ENCODE results near the gene WBP1. TPM values are rescaled to one million over a fixed set of nuclear protein-coding genes. Genes with fewer than 3 reads are reported as not detected.
A peak's percentile ranks its signal among the peaks of the same experiment; 100 is the strongest.

WBP1 gene
- total and polyA plus RNA-seq, 7 experiments from 2014 or later, result 33.3 to 127 (median 58.9) TPM

GRCh38 chr2:74416778-74417177, 41.5 kb upstream of the WBP1 start:
- no peak for ATAC-seq
- H3K36me3 ChIP-seq (ENCODE audit: control insufficient read depth in 2 of 3, insufficient read depth in 3 of 3, low read length in 3 of 3), result peaks cover 0 to 3% (median 0%) of the 10 kb centered on the region in 3 experiments
- DNase-seq, result peak in 1 of 9 donors; percentile 23
- intact Hi-C loops (cut with micrococcal nuclease), result loop anchor here in 1 of 2 donors (1.0 kb wide), 1 partner anchor 171 kb away; no protein-coding TSS in a partner anchor
- H3K9me3 ChIP-seq (ENCODE audit: control insufficient read depth in 2 of 3, low read length in 3 of 3), result no peaks in the 10 kb centered on the region
- H3K27ac ChIP-seq (ENCODE audit: low read depth, low read length), result no peak overlapping the region
- H3K27ac Mint-ChIP-seq, result peak overlapping the region in 5 of 9 donors; percentile 29 to 78 (median 76)
- H3K27me3 ChIP-seq (ENCODE audit: control insufficient read depth in 2 of 2, insufficient read depth in 2 of 2, low read length in 2 of 2), result peaks cover 0 to 4% of the 10 kb centered on the region in 2 donors
- no peaks in the 10 kb centered on the region for H3K36me3 Mint-ChIP-seq
- H3K4me3 ChIP-seq (ENCODE audit: low read length), result no peak overlapping the region
- H3K4me1 Mint-ChIP-seq, result peaks cover 18 to 53% (median 45%) of the 10 kb centered on the region in 7 donors
- H3K4me1 ChIP-seq (ENCODE audit: control insufficient read depth in 2 of 2, insufficient read depth in 2 of 2, low read length in 2 of 2), result peaks cover 0 to 23% of the 10 kb centered on the region in 2 donors
- no peaks in the 10 kb centered on the region for H3K9me3 Mint-ChIP-seq
- CTCF ChIA-PET, result no interaction called here
- peaks cover 0 to 12% (median 0%) of the 10 kb centered on the region in 5 donors for H3K27me3 Mint-ChIP-seq
- POLR2A ChIA-PET, result interaction anchor here (0.6 to 2.8 kb wide), 4 partner anchors 15 to 42 kb away, joined by 3 to 8 read pairs (median 3); partner anchors contain the start of genes INO80B and WBP1
- peak overlapping the region in 6 of 10 donors; percentile 8 to 75 (median 32) for H3K4me3 Mint-ChIP-seq

- ChIA-PET CTCF (no interaction called here), POLR2A (interaction anchor here (2.8 kb wide), 1 partner anchor 38 kb away, joined by 8 read pairs; the partner anchor contains the start of gene INO80B)
- DNase-seq (no peak), ATAC-seq (no peak)
- intact Hi-C loops (cut with micrococcal nuclease), result no loop called here
- H3K9me3 ChIP-seq (ENCODE audit: control insufficient read depth in 2 of 3, low read length in 3 of 3), result no peaks in the 10 kb centered on the region
- peak overlapping the region in 4 of 10 donors; percentile 8 to 75 (median 30) for H3K4me3 Mint-ChIP-seq
- H3K27ac Mint-ChIP-seq, result peak overlapping the region in 5 of 9 donors; percentile 29 to 78 (median 76)
- peaks cover 0 to 4% (median 0%) of the 10 kb centered on the region in 3 experiments for H3K36me3 ChIP-seq (ENCODE audit: control insufficient read depth in 2 of 3, insufficient read depth in 3 of 3, low read length in 3 of 3)
- peaks cover 0 to 4% of the 10 kb centered on the region in 2 donors for H3K27me3 ChIP-seq (ENCODE audit: control insufficient read depth in 2 of 2, insufficient read depth in 2 of 2, low read length in 2 of 2)
- no peaks in the 10 kb centered on the region for H3K36me3 Mint-ChIP-seq
- H3K4me1 Mint-ChIP-seq, result peaks cover 20 to 54% (median 49%) of the 10 kb centered on the region in 7 donors
- peaks cover 0 to 12% (median 0%) of the 10 kb centered on the region in 5 donors for H3K27me3 Mint-ChIP-seq
- H3K4me3 ChIP-seq (ENCODE audit: low read length), result no peak overlapping the region
- no peak overlapping the region for H3K27ac ChIP-seq (ENCODE audit: low read depth, low read length)
- H3K4me1 ChIP-seq (ENCODE audit: control insufficient read depth in 2 of 2, insufficient read depth in 2 of 2, low read length in 2 of 2), result peaks cover 2 to 25% of the 10 kb centered on the region in 2 donors
- no peaks in the 10 kb centered on the region for H3K9me3 Mint-ChIP-seq
Measured at GRCh38 chr2:74417197-74417596, 41.0 kb upstream of the WBP1 start.

- H3K9me3 Mint-ChIP-seq, result no peaks in the 10 kb centered on the region
- peaks cover 4 to 27% of the 10 kb centered on the region in 2 donors for H3K4me1 ChIP-seq (ENCODE audit: control insufficient read depth in 2 of 2, insufficient read depth in 2 of 2, low read length in 2 of 2)
- ChIA-PET CTCF (interaction anchor here (1.0 kb wide), 1 partner anchor 236 kb away, joined by 6 read pairs; the partner anchor contains the start of gene SEMA4F), POLR2A (no interaction called here)
- H3K36me3 ChIP-seq (ENCODE audit: control insufficient read depth in 2 of 3, insufficient read depth in 3 of 3, low read length in 3 of 3), result peaks cover 0 to 4% (median 0%) of the 10 kb centered on the region in 3 experiments
- peaks cover 0 to 4% of the 10 kb centered on the region in 2 donors for H3K27me3 ChIP-seq (ENCODE audit: control insufficient read depth in 2 of 2, insufficient read depth in 2 of 2, low read length in 2 of 2)
- H3K27ac Mint-ChIP-seq, result peak overlapping the region in 2 of 9 donors; percentile 49
- no peak overlapping the region for H3K4me3 ChIP-seq (ENCODE audit: low read length)
- H3K27me3 Mint-ChIP-seq, result peaks cover 0 to 12% (median 0%) of the 10 kb centered on the region in 5 donors
- H3K4me1 Mint-ChIP-seq, result peaks cover 20 to 58% (median 48%) of the 10 kb centered on the region in 7 donors
- no peaks in the 10 kb centered on the region for H3K36me3 Mint-ChIP-seq
- no peaks in the 10 kb centered on the region for H3K9me3 ChIP-seq (ENCODE audit: control insufficient read depth in 2 of 3, low read length in 3 of 3)
- intact Hi-C loops (cut with micrococcal nuclease), result no loop called here
- ATAC-seq (no peak), DNase-seq (no peak)
- no peak overlapping the region for H3K4me3 Mint-ChIP-seq
- H3K27ac ChIP-seq (ENCODE audit: low read depth, low read length), result no peak overlapping the region
Measured at GRCh38 chr2:74417763-74418162, 40.5 kb upstream of the WBP1 start.

GRCh38 chr2:74418312-74418711, 39.9 kb upstream of the WBP1 start:
- peaks cover 0 to 2% (median 0%) of the 10 kb centered on the region in 5 donors for H3K36me3 Mint-ChIP-seq
- peak overlapping the region in 1 of 9 donors; percentile 59 for H3K27ac Mint-ChIP-seq
- intact Hi-C loops (cut with micrococcal nuclease), result no loop called here
- peaks cover 20 to 62% (median 49%) of the 10 kb centered on the region in 7 donors for H3K4me1 Mint-ChIP-seq
- DNase-seq, result no peak
- H3K4me3 Mint-ChIP-seq, result no peak overlapping the region
- ChIA-PET CTCF (interaction anchor here (1.0 kb wide), 1 partner anchor 236 kb away, joined by 6 read pairs; the partner anchor contains the start of gene SEMA4F), POLR2A (interaction anchor here (0.6 to 1.1 kb wide), 2 partner anchors 54 to 66 kb away, joined by 3 to 5 read pairs; partner anchors contain the start of gene MRPL53)
- H3K4me1 ChIP-seq (ENCODE audit: control insufficient read depth in 2 of 2, insufficient read depth in 2 of 2, low read length in 2 of 2), result peaks cover 4 to 27% of the 10 kb centered on the region in 2 donors
- no peaks in the 10 kb centered on the region for H3K9me3 Mint-ChIP-seq
- no peak overlapping the region for H3K27ac ChIP-seq (ENCODE audit: low read depth, low read length)
- no peaks in the 10 kb centered on the region for H3K9me3 ChIP-seq (ENCODE audit: control insufficient read depth in 2 of 3, low read length in 3 of 3)
- peaks cover 0 to 4% (median 0%) of the 10 kb centered on the region in 3 experiments for H3K36me3 ChIP-seq (ENCODE audit: control insufficient read depth in 2 of 3, insufficient read depth in 3 of 3, low read length in 3 of 3)
- ATAC-seq, result no peak
- H3K27me3 Mint-ChIP-seq, result peaks cover 0 to 11% (median 0%) of the 10 kb centered on the region in 5 donors
- H3K4me3 ChIP-seq (ENCODE audit: low read length), result no peak overlapping the region
- H3K27me3 ChIP-seq (ENCODE audit: control insufficient read depth in 2 of 2, insufficient read depth in 2 of 2, low read length in 2 of 2), result peaks cover 0 to 4% of the 10 kb centered on the region in 2 donors

GRCh38 chr2:74419345-74419744, 38.9 kb upstream of the WBP1 start:
- H3K27ac Mint-ChIP-seq, result peak overlapping the region in 2 of 9 donors; percentile 96 to 99
- POLR2A ChIA-PET, result interaction anchor here (0.6 to 1.4 kb wide), 4 partner anchors 45 to 243 kb away, joined by 3 to 4 read pairs (median 3); partner anchors contain the start of gene MRPL53
- H3K9me3 ChIP-seq (ENCODE audit: control insufficient read depth in 2 of 3, low read length in 3 of 3), result no peaks in the 10 kb centered on the region
- H3K4me1 Mint-ChIP-seq, result peaks cover 20 to 57% (median 40%) of the 10 kb centered on the region in 7 donors
- H3K9me3 Mint-ChIP-seq, result no peaks in the 10 kb centered on the region
- peaks cover 4 to 25% of the 10 kb centered on the region in 2 donors for H3K4me1 ChIP-seq (ENCODE audit: control insufficient read depth in 2 of 2, insufficient read depth in 2 of 2, low read length in 2 of 2)
- CTCF ChIA-PET, result no interaction called here
- peak overlapping the region; percentile 31 for H3K27ac ChIP-seq (ENCODE audit: low read depth, low read length)
- no peak overlapping the region for H3K4me3 Mint-ChIP-seq
- H3K36me3 ChIP-seq (ENCODE audit: control insufficient read depth in 2 of 3, insufficient read depth in 3 of 3, low read length in 3 of 3), result peaks cover 0 to 4% (median 0%) of the 10 kb centered on the region in 3 experiments
- ATAC-seq, result no peak
- H3K27me3 ChIP-seq (ENCODE audit: control insufficient read depth in 2 of 2, insufficient read depth in 2 of 2, low read length in 2 of 2), result peaks cover 0 to 2% of the 10 kb centered on the region in 2 donors
- peaks cover 0 to 6% (median 0%) of the 10 kb centered on the region in 5 donors for H3K36me3 Mint-ChIP-seq
- H3K27me3 Mint-ChIP-seq, result peaks cover 0 to 5% (median 0%) of the 10 kb centered on the region in 5 donors
- intact Hi-C loops (cut with micrococcal nuclease), result no loop called here
- DNase-seq, result no peak
- H3K4me3 ChIP-seq (ENCODE audit: low read length), result no peak overlapping the region

- Histone ChIP-seq H3K4me1 (ENCODE audit: control insufficient read depth in 2 of 2, insufficient read depth in 2 of 2, low read length in 2 of 2) (peaks cover 4 to 19% of the 10 kb centered on the region in 2 donors), H3K27ac (ENCODE audit: low read depth, low read length) (peak overlapping the region; percentile 97), H3K9me3 (ENCODE audit: control insufficient read depth in 2 of 3, low read length in 3 of 3) (no peaks in the 10 kb centered on the region), H3K36me3 (ENCODE audit: control insufficient read depth in 2 of 3, insufficient read depth in 3 of 3, low read length in 3 of 3) (peaks cover 0 to 7% (median 0%) of the 10 kb centered on the region in 3 experiments), H3K27me3 (ENCODE audit: control insufficient read depth in 2 of 2, insufficient read depth in 2 of 2, low read length in 2 of 2) (no peaks in the 10 kb centered on the region), H3K4me3 (ENCODE audit: low read length) (no peak overlapping the region)
- ATAC-seq, result no peak
- peaks cover 18 to 57% (median 40%) of the 10 kb centered on the region in 7 donors for H3K4me1 Mint-ChIP-seq
- peak in 5 of 9 donors; percentile 45 to 61 (median 52) for DNase-seq
- no peaks in the 10 kb centered on the region for H3K9me3 Mint-ChIP-seq
- H3K27me3 Mint-ChIP-seq, result peaks cover 0 to 5% (median 0%) of the 10 kb centered on the region in 5 donors
- peaks cover 0 to 10% (median 0%) of the 10 kb centered on the region in 5 donors for H3K36me3 Mint-ChIP-seq
- ChIA-PET CTCF (no interaction called here), POLR2A (interaction anchor here (0.6 to 3.1 kb wide), 8 partner anchors 29 to 427 kb away, joined by 3 to 23 read pairs (median 4); partner anchors contain the start of genes INO80B, MOB1A, MTHFD2 and WBP1)
- peak overlapping the region; percentile 28 to 100 (median 96) for H3K4me3 Mint-ChIP-seq
- H3K27ac Mint-ChIP-seq, result peak overlapping the region; percentile 59 to 99 (median 96)
- intact Hi-C loops (cut with micrococcal nuclease), result loop anchor here in 1 of 2 donors (2.0 to 10.0 kb wide), 2 partner anchors 221 to 1035 kb away; partner anchors contain the start of genes ALMS1 and MTHFD2
Measured at GRCh38 chr2:74420006-74420405, 38.2 kb upstream of the WBP1 start.

Data from naive thymus-derived CD4-positive, alpha-beta T cell (primary cell).